K562 (cell line): Measurements from ENCODE around the gene SVOP. TPM values are rescaled to one million over a fixed set of nuclear protein-coding genes. Genes with fewer than 3 reads are reported as not detected.

ENCODE experiments used
- ATAC-seq: fragments of 200-7000 bp; cut with Tn5 transposase; 3 replicates; pipeline ENCODE4 v1.9.1; 2020; ENCODE audit warnings: moderate library complexity
- BruUV-seq: library from RNA; stranded (reverse); fragments of 400-500 nt; replicated peaks from 2 replicates; lab custom pipeline; 2021; lab: Mats Ljungman, UMichigan
- CTCF ChIA-PET: fragments of 300-600 bp; formaldehyde crosslinking; extraction: SDS; loops from one replicate; lab custom pipeline; 2021; ENCODE audit warnings: low intra/inter-chr PET ratio; lab: Yijun Ruan, JAX
- POLR2A ChIA-PET: fragments of 300-600, 350-650 bp; sonication (Branson Sonifier 250); formaldehyde crosslinking; extraction: SDS; loops from one replicate; lab custom pipeline; 2021; ENCODE audit warnings: antibody characterized with exemption, inconsistent platforms; lab: Yijun Ruan, JAX
- DNase-seq, 4 experiments: peaks; one replicate each; pipeline versions ENCODE4 v3.0.0 to v3.0.0-alpha.2; 2011 to 2018; ENCODE audit warnings: low spot score in 3 of 4, mixed read lengths in 3 of 4; ENCODE audit errors: extremely low read depth in 1 of 4
- FAIRE-seq: peaks from 2 replicates; lab custom pipeline; 2011; peaks lifted over from hg19 to GRCh38; lab: Jason Lieb, UNC
- H2AFZ ChIP-seq: 2 replicates; pipeline ENCODE4 v1.6.0; 2011; ENCODE audit warnings: low read depth, low read length, control low read depth, inconsistent platforms
- H3K27ac ChIP-seq: fragments of 200-600 bp; 3 replicates; pipeline ENCODE4 v1.8.0; 2011; ENCODE audit warnings: low read depth, mild to moderate bottlenecking, control low read depth, inconsistent platforms, low read length, moderate library complexity, mixed read lengths; ENCODE audit errors: extremely low read depth
- H3K27me3 ChIP-seq, 2 experiments: fragments of 300-600 bp in 1 of 2; 2 replicates in 1 of 2; 3 replicates in 1 of 2; pipeline versions ENCODE4 v1.6.0 to v1.8.0; 2011; ENCODE audit warnings: inconsistent platforms in 2 of 2, low read length in 2 of 2, mild to moderate bottlenecking in 1 of 2, mixed read lengths in 1 of 2, moderate library complexity in 1 of 2; ENCODE audit not compliant: control insufficient read depth in 2 of 2, insufficient read depth in 2 of 2
- H3K36me3 ChIP-seq: fragments of 300-600 bp; 3 replicates; pipeline ENCODE4 v1.8.0; 2011; ENCODE audit warnings: mild to moderate bottlenecking, low read length, inconsistent platforms; ENCODE audit not compliant: control insufficient read depth, insufficient read depth
- H3K4me1 ChIP-seq, 2 experiments: fragments of 200-600 bp in 1 of 2; replicated peaks in 1 of 2; 2 replicates in 1 of 2; 3 replicates in 1 of 2; pipeline versions ENCODE4 v1.5.1 to v1.8.0; 2011; ENCODE audit warnings: inconsistent platforms in 2 of 2, low read length in 2 of 2, mild to moderate bottlenecking in 1 of 2, mixed read lengths in 1 of 2, moderate library complexity in 1 of 2; ENCODE audit not compliant: control insufficient read depth in 2 of 2, insufficient read depth in 2 of 2
- H3K4me2 ChIP-seq: 2 replicates; pipeline ENCODE4 v1.6.1; 2011; ENCODE audit warnings: low read length, control low read depth, inconsistent platforms, mixed read lengths; ENCODE audit not compliant: insufficient read depth
- H3K4me3 ChIP-seq: fragments of 200-600 bp; sonication (generic), shearing (Covaris generic); 2 replicates; pipeline ENCODE4 v1.5.1; 2016; ENCODE audit warnings: control low read depth, inconsistent platforms
- H3K79me2 ChIP-seq: fragments of 200-600 bp; 3 replicates; pipeline ENCODE4 v1.8.0; 2011; ENCODE audit warnings: low read length, inconsistent platforms; ENCODE audit not compliant: control insufficient read depth, insufficient read depth
- H3K9ac ChIP-seq, 2 experiments: 2 replicates each; pipeline versions ENCODE4 v1.6.0 to v1.6.1; 2011; ENCODE audit warnings: low read depth in 2 of 2, low read length in 2 of 2, control low read depth in 1 of 2, inconsistent platforms in 1 of 2, mild to moderate bottlenecking in 1 of 2, mixed read lengths in 1 of 2; ENCODE audit not compliant: insufficient read depth in 1 of 2
- H3K9me1 ChIP-seq: one replicate; pipeline ENCODE4 v1.6.0; 2011; ENCODE audit warnings: inconsistent platforms, mild to moderate bottlenecking, low read length, moderate library complexity; ENCODE audit not compliant: control insufficient read depth, insufficient read depth
- H3K9me3 ChIP-seq: replicated peaks from 2 replicates; pipeline ENCODE4 v1.5.1; 2011; ENCODE audit warnings: low read depth, low read length, inconsistent platforms; ENCODE audit not compliant: control insufficient read depth, insufficient read depth
- H4K20me1 ChIP-seq: replicated peaks from 2 replicates; pipeline ENCODE4 v1.6.1; 2011; ENCODE audit warnings: low read length, inconsistent platforms, mixed read lengths; ENCODE audit not compliant: control insufficient read depth, insufficient read depth
- CTCFL ChIP-seq: IDR thresholded peaks from 2 replicates; pipeline ENCODE4 v1.6.1; 2011; ENCODE audit warnings: borderline replicate concordance, low read depth, mild to moderate bottlenecking, moderate library complexity, low read length; ENCODE audit not compliant: insufficient read depth, poor library complexity, severe bottlenecking
- HMG20B ChIP-seq: fragments of 250-450 bp; sonication (Bioruptor Pico); IDR thresholded peaks from 2 replicates; pipeline ENCODE4 v1.5.0; 2021; ENCODE audit warnings: mild to moderate bottlenecking
- NR3C1 ChIP-seq: sonication (generic); formaldehyde crosslinking; IDR thresholded peaks from 2 replicates; pipeline ENCODE4 v1.8.1; 2022; ENCODE audit warnings: missing genetic modification reagents
- ZNF707 ChIP-seq: fragments of 250-450 bp; sonication (Bioruptor Pico); conservative IDR thresholded peaks from 2 replicates; pipeline ENCODE4 v1.8.0; 2022; ENCODE audit warnings: inconsistent platforms, mild to moderate bottlenecking, moderate library complexity
- WGBS: fragments of 100-300 bp; shearing (Covaris generic); methylation state at CpG from one replicate; pipeline ENCODE4 v1.1.6; 2016; ENCODE audit warnings: low coverage, mixed read lengths; ENCODE audit not compliant: insufficient coverage; ENCODE audit errors: missing lambda C conversion rate; 5-methylcytosine and 5-hydroxymethylcytosine counted together
- in situ Hi-C: fragments of 300-500 bp; cut with MboI; formaldehyde crosslinking; loops from 4 replicates; pipeline ENCODE4 v1.15.0; 2018; ENCODE audit warnings: inconsistent platforms, mixed read lengths
- intact Hi-C: fragments of 100-400 bp; cut with micrococcal nuclease; formaldehyde crosslinking; loops from 2 replicates; pipeline ENCODE4 v1.14.2; 2022
- polyA plus RNA-seq, 8 experiments: library from polyadenylated mRNA; depleted of rRNA in 4 of 8; stranded (reverse) in 5 of 8; unstranded in 3 of 8; fragments of >200 nt; fragmentation: Nextera tagmentation in 2 of 8; fragmentation: Illumina TruSeq in 1 of 8; extraction: Ambion mirVana in 2 of 8; extraction: Trizol in 1 of 8; gene quantifications; 2 replicates each; pipeline versions ENCODE4 v1.2.1 to v1.2.3, GENCODE V29; 2011 to 2014; ENCODE audit warnings: inconsistent platforms in 1 of 8, missing spikeins in 1 of 8
- total RNA-seq, 7 experiments: library from RNA; depleted of rRNA in 6 of 7; stranded (reverse); fragments of >200 nt in 6 of 7; fragmentation: Illumina TruSeq in 2 of 7; extraction: Trizol in 2 of 7; gene quantifications; 2 replicates each; pipeline versions ENCODE4 v1.2.1 to v1.2.3, GENCODE V29; 2011 to 2021; ENCODE audit warnings: low replicate concordance in 1 of 7

Gene SVOP
- total and polyA plus RNA-seq, 9 of the 15 experiments (the other 6 are each of a cell fraction or from before 2014, with no cell fraction given): 0.01 to 0.09 (median 0.06) TPM; not detected in 1

GRCh38 chr12:108930756-108931155 lies 90.1 kb downstream of the SVOP start:
- TF ChIP-seq ZNF707 (CRISPR knock-in tag) (no peak), HMG20B (no peak), CTCFL (no peak), NR3C1 (CRISPR knock-in tag) (no peak)

More at GRCh38 chr12:108930756-108931155, 90.1 kb downstream of the SVOP start:
- DNase-seq (no peak), ATAC-seq (no peak), FAIRE-seq (no peak)
- Histone ChIP-seq H3K9me3 (no peaks in the 10 kb centered on the region), H3K79me2 (no peaks in the 10 kb centered on the region), H3K4me1 (no peaks in the 10 kb centered on the region), H3K4me3 (no peak overlapping the region), H3K9me1 (no peaks in the 10 kb centered on the region), H3K27ac (no peak overlapping the region), H3K36me3 (no peaks in the 10 kb centered on the region), H2AFZ (no peak overlapping the region), H3K27me3 (peaks cover 17 to 23% of the 10 kb centered on the region in 2 experiments; a peak in 4 of 5 replicates), H3K4me2 (no peak overlapping the region), H3K9ac (no peak overlapping the region), H4K20me1 (0 out of 2 replicates have a peak, but pooled peaks cover 4% of the 10 kb centered on the region)
- BruUV-seq: no TSS peak
- intact Hi-C loops: no loop called here
- WGBS: 0% methylated on average over 3 of the region's 3 CpGs
- ChIA-PET CTCF (no interaction called here), POLR2A (interaction anchor here (1.2 kb wide), 1 partner anchor 154 kb away, joined by 4 read pairs; no protein-coding TSS in a partner anchor)
- in situ Hi-C loops: no loop called here
